ENCODE data around the gene TOP2A.

- no peak for TF ChIP-seq CTCF (conservative IDR thresholded peaks at IDR 0.05 in 1 of 2, IDR thresholded peaks at IDR 0.05 in 1 of 2; ENCODE audit: extremely low read depth in 1 of 2, insufficient read depth in 1 of 2, low read depth in 1 of 2, low read length in 2 of 2)
- TF ChIP-seq EZH2 (IDR thresholded peaks at IDR 0.05; ENCODE audit: borderline replicate concordance, low read length), result no peak
These were observed 73.1 kb downstream of the TOP2A start for GRCh38 chr17:40344421-40345160.
